ENCODE measurements around the gene EIF2AK3.

The EIF2AK3 gene

DNA sequence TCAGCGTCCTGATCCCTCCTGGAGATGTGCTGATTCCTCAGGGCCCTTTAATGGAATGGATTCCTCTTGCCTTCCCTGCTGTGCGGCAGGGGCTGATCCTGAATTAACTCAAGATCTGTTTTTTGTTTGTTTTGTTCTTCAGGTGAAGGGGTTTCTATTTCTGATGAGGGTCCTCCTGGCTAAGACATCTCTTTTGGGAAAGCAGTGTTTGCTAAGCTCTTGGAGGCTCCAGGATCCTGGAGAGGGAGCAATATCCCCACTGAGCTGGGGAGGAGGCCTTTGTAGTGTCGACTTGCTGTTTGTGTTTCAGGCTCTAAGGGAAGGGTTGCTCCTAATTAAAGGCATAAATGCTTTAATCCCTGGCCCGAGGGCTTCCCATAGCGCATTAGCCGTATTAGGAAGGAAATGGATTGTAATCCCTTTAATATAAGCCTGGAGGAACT lies 109.5 kb downstream of the EIF2AK3 start:
- TF ChIP-seq, protein P1, sequence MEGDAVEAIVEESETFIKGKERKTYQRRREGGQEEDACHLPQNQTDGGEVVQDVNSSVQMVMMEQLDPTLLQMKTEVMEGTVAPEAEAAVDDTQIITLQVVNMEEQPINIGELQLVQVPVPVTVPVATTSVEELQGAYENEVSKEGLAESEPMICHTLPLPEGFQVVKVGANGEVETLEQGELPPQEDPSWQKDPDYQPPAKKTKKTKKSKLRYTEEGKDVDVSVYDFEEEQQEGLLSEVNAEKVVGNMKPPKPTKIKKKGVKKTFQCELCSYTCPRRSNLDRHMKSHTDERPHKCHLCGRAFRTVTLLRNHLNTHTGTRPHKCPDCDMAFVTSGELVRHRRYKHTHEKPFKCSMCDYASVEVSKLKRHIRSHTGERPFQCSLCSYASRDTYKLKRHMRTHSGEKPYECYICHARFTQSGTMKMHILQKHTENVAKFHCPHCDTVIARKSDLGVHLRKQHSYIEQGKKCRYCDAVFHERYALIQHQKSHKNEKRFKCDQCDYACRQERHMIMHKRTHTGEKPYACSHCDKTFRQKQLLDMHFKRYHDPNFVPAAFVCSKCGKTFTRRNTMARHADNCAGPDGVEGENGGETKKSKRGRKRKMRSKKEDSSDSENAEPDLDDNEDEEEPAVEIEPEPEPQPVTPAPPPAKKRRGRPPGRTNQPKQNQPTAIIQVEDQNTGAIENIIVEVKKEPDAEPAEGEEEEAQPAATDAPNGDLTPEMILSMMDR (conservative IDR thresholded peaks at IDR 0.05; ENCODE audit: control insufficient read depth, insufficient read depth, low read depth, low read length): no peak
- no peak overlapping the region for H3K4me3 ChIP-seq (ENCODE audit: control insufficient read depth, low read depth, low read length)
- no peak for DNase-seq (ENCODE audit: low read depth)
